ENCODE measurements around the gene EML6.

EML6 gene

GRCh38 chr2:55011831-55012671 lies 288.6 kb downstream of the EML6 start:
- no peak for DNase-seq

- no peak for DNase-seq
Observed at GRCh38 chr2:55012672-55013484, 289.4 kb downstream of the EML6 start.

- DNase-seq = no peak
Observed at GRCh38 chr2:55013936-55014335, 290.5 kb downstream of the EML6 start.

GRCh38 chr2:55014962-55015939 lies 291.8 kb downstream of the EML6 start:
- peak; percentile 46 for DNase-seq

- no peak for DNase-seq
Observed at GRCh38 chr2:55017428-55017827, 294.0 kb downstream of the EML6 start.

GRCh38 chr2:55017880-55018279 lies 294.4 kb downstream of the EML6 start:
- no peak for DNase-seq

- DNase-seq = no peak
Observed at GRCh38 chr2:55018619-55019018, 295.2 kb downstream of the EML6 start.

- no peak for DNase-seq
Observed at GRCh38 chr2:55019526-55020258, 296.2 kb downstream of the EML6 start.

Data from stimulated activated CD4-positive, alpha-beta T cell treated with anti-CD3 and anti-CD28 coated beads, Interleukin-4, amount 100 ng/mL, for 24 hours (primary cell).